SU-DHL-6 (cell line): ENCODE results near the gene BTBD19.
A peak's percentile ranks its signal among the peaks of the same experiment; 100 is the strongest.

Experiments used
- CTCF ChIP-seq: fragments of 200-600 bp; sonication (generic); IDR thresholded peaks from one replicate; pipeline ENCODE4 v1.5.1; 2017; ENCODE audit warnings: antibody characterized with exemption, mild to moderate bottlenecking, low read length, moderate library complexity; ENCODE audit not compliant: insufficient read depth, poor library complexity, severe bottlenecking
- EZH2phosphoT487 ChIP-seq: fragments of 200-600 bp; sonication (generic), shearing (Covaris generic); conservative IDR thresholded peaks from 2 replicates; pipeline ENCODE4 v1.6.1; 2018; ENCODE audit warnings: mild to moderate bottlenecking, antibody characterized with exemption, low read length, moderate library complexity, mixed read lengths

GRCh38 chr1:44799770-44800584 is 8.3 kb upstream of the BTBD19 start, which contains the start of gene PLK3:
- peak; percentile 64 for TF ChIP-seq CTCF
- no peak for TF ChIP-seq EZH2phosphoT487
